GM23248 (cell line): ENCODE data around the gene LIMS2.

ENCODE experiments used
- EZH2 ChIP-seq: fragments of 200-600 bp; sonication (generic); IDR thresholded peaks from 2 replicates; pipeline ENCODE4 v1.6.1; 2018; ENCODE audit warnings: antibody characterized with exemption, mild to moderate bottlenecking; ENCODE audit not compliant: insufficient read depth, poor library complexity, severe bottlenecking
- EZH2phosphoT487 ChIP-seq: fragments of 200-600 bp; sonication (generic); IDR thresholded peaks from 2 replicates; pipeline ENCODE4 v1.6.1; 2018; ENCODE audit warnings: antibody characterized with exemption, moderate library complexity, mild to moderate bottlenecking, low read depth; ENCODE audit not compliant: insufficient read depth

- no peak for TF ChIP-seq EZH2phosphoT487
- no peak for TF ChIP-seq EZH2
Observed at GRCh38 chr2:127685410-127686080, 10.2 kb upstream of the LIMS2 start.
